ENCODE results near the gene POLR1D. TPM values are rescaled to one million over a fixed set of nuclear protein-coding genes. Genes with fewer than 3 reads are reported as not detected.

The POLR1D gene
- total RNA-seq, 1 donor from 2014 or later, result 55.4 TPM

GRCh38 chr13:27636589-27637288 lies 15.0 kb downstream of the POLR1D start:
- FAIRE-seq (no peak), DNase-seq (ENCODE audit: low spot score in 2 of 2) (no peak)

- no peak for FAIRE-seq
- DNase-seq (ENCODE audit: low spot score in 2 of 2), result no peak
These were observed 15.6 kb downstream of the POLR1D start for GRCh38 chr13:27637289-27637626.

- DNase-seq (ENCODE audit: low spot score in 2 of 2) (no peak), FAIRE-seq (no peak)
These were observed 16.3 kb downstream of the POLR1D start for GRCh38 chr13:27638001-27638400.

GRCh38 chr13:27638521-27638920 lies 16.8 kb downstream of the POLR1D start:
- FAIRE-seq (no peak), DNase-seq (ENCODE audit: low spot score in 2 of 2) (no peak)

- no peak for DNase-seq (ENCODE audit: low spot score in 2 of 2)
- no peak for FAIRE-seq
These were observed 17.5 kb downstream of the POLR1D start for GRCh38 chr13:27639186-27639585.

GRCh38 chr13:27641711-27642502 lies 20.2 kb downstream of the POLR1D start:
- FAIRE-seq (no peak), DNase-seq (ENCODE audit: low spot score in 2 of 2) (no peak)

- FAIRE-seq (no peak), DNase-seq (ENCODE audit: low spot score in 2 of 2) (no peak)
These were observed 21.8 kb downstream of the POLR1D start for GRCh38 chr13:27643334-27644132.

GRCh38 chr13:27644302-27644701 lies 22.6 kb downstream of the POLR1D start:
- DNase-seq (ENCODE audit: low spot score in 2 of 2) (no peak), FAIRE-seq (no peak)

GRCh38 chr13:27650312-27650711 lies 28.6 kb downstream of the POLR1D start:
- no peak for FAIRE-seq
- DNase-seq (ENCODE audit: low spot score in 2 of 2), result no peak

GRCh38 chr13:27654059-27654458 lies 32.4 kb downstream of the POLR1D start:
- DNase-seq (ENCODE audit: low spot score in 2 of 2) (no peak), FAIRE-seq (no peak)

GRCh38 chr13:27654816-27655215 lies 33.1 kb downstream of the POLR1D start:
- DNase-seq (ENCODE audit: low spot score in 2 of 2), result no peak
- no peak for FAIRE-seq

GRCh38 chr13:27657724-27658123 lies 36.0 kb downstream of the POLR1D start:
- no peak for DNase-seq (ENCODE audit: low spot score in 2 of 2)
- no peak for FAIRE-seq

- DNase-seq (ENCODE audit: low spot score in 2 of 2) (no peak), FAIRE-seq (no peak)
These were observed 36.9 kb downstream of the POLR1D start for GRCh38 chr13:27658546-27658945.

GRCh38 chr13:27659145-27659865 lies 37.6 kb downstream of the POLR1D start:
- FAIRE-seq (no peak), DNase-seq (ENCODE audit: low spot score in 2 of 2) (no peak)

- DNase-seq (ENCODE audit: low spot score in 2 of 2), result no peak
These were observed 38.8 kb downstream of the POLR1D start for GRCh38 chr13:27660511-27660910.

GRCh38 chr13:27661017-27661416 lies 39.3 kb downstream of the POLR1D start:
- DNase-seq (ENCODE audit: low spot score in 2 of 2) (no peak), FAIRE-seq (no peak)

More at GRCh38 chr13:27660511-27660910, 38.8 kb downstream of the POLR1D start:
- no peak for FAIRE-seq

- no peak for FAIRE-seq
- DNase-seq (ENCODE audit: low spot score in 2 of 2), result no peak
These were observed 41.2 kb downstream of the POLR1D start for GRCh38 chr13:27662738-27663470.

GRCh38 chr13:27663947-27664346 lies 42.3 kb downstream of the POLR1D start:
- DNase-seq (ENCODE audit: low spot score in 2 of 2) (no peak), FAIRE-seq (no peak)

- DNase-seq (ENCODE audit: low spot score in 2 of 2), result no peak
- no peak for FAIRE-seq
These were observed 43.6 kb downstream of the POLR1D start for GRCh38 chr13:27665333-27665732.

GRCh38 chr13:27665761-27666160 lies 44.1 kb downstream of the POLR1D start:
- FAIRE-seq, result no peak
- DNase-seq (ENCODE audit: low spot score in 2 of 2), result no peak
